Ovary (tissue), 9 donors: Measurements from ENCODE around the gene FGF4. TPM values are rescaled to one million over a fixed set of nuclear protein-coding genes. Genes with fewer than 3 reads are reported as not detected.

Experiments
- DNase-seq, 5 donors: peaks; one replicate each; pipeline ENCODE4 v3.0.0-alpha.2; 2019 to 2020
- H3K27ac ChIP-seq, 2 donors: fragments of 200-600 bp; one replicate each; pipeline versions ENCODE4 v1.5.1 to v1.8.0; 2019 to 2022
- H3K27me3 ChIP-seq: fragments of 200-600 bp; one replicate; pipeline ENCODE4 v1.8.0; 2022
- H3K36me3 ChIP-seq: fragments of 200-600 bp; sonication (generic); one replicate; pipeline ENCODE4 v1.5.1; 2019
- H3K4me1 ChIP-seq: one replicate; pipeline ENCODE4 v1.8.1; 2013; ENCODE audit warnings: mild to moderate bottlenecking, moderate library complexity; ENCODE audit not compliant: insufficient read depth
- H3K4me3 ChIP-seq: fragments of 200-600 bp; sonication (generic); one replicate; pipeline ENCODE4 v1.5.1; 2017
- H3K9me3 ChIP-seq, 2 donors: fragments of 200-600 bp in 1 of 2; sonication (generic) in 1 of 2; one replicate each; pipeline versions ENCODE4 v1.5.1 to v1.8.1; 2013 to 2019; ENCODE audit warnings: mild to moderate bottlenecking in 1 of 2, moderate library complexity in 1 of 2
- EP300 ChIP-seq: sonication (generic); formaldehyde crosslinking; IDR thresholded peaks from one replicate; pipeline ENCODE4 v1.6.1; 2017; ENCODE audit warnings: antibody characterized with exemption
- POLR2A ChIP-seq: fragments of 450-650 bp; IDR thresholded peaks from one replicate; pipeline ENCODE4 v1.6.1; 2017; ENCODE audit warnings: antibody characterized with exemption, mild to moderate bottlenecking, moderate library complexity
- whole genome bisulfite sequencing, 3 donors: extraction: QIAGEN DNeasy Blood & Tissue Kit in 1 of 3; methylation state at CpG; one replicate each; pipeline versions ENCODE4 v1.1.5 to v1.1.7; 2013 to 2017; 5-methylcytosine and 5-hydroxymethylcytosine counted together
- intact Hi-C, 4 donors: fragments of 100-400 bp; cut with DNase I; formaldehyde crosslinking; loops; one replicate each; pipeline versions ENCODE4 v1.11.0 to v1.15.1; 2022 to 2023
- polyA plus RNA-seq, 2 donors: library from polyadenylated mRNA; stranded (reverse); fragments of 200-250 nt in 1 of 2; fragments of 350-450 nt in 1 of 2; fragmentation: Illumina TruSeq in 1 of 2; extraction: RNeasy Lipid Tissue Mini Kit (QIAGEN cat#74804) in 1 of 2; gene quantifications; one replicate each; pipeline ENCODE4 v1.2.3, GENCODE V29; 2013 to 2014
- total RNA-seq, 7 donors: library from RNA; depleted of rRNA in 2 of 7; stranded (reverse); fragments of >200 nt in 2 of 7; fragmentation: NEBNext Ultra II Directional in 3 of 7; extraction: Animal tissue kit (Norgen Biotek cat#: 25700) in 3 of 7; gene quantifications; one replicate each; pipeline versions ENCODE4 v1.1.0 to v1.2.4, GENCODE V29; 2016 to 2023
- TF ChIP-seq, protein P1 (sequence below), 3 donors: fragments of 450-650 bp in 2 of 3; fragments of 200-600 bp in 1 of 3; IDR thresholded peaks; one replicate each; pipeline versions ENCODE4 v1.5.1 to v1.8.0; 2016 to 2022; ENCODE audit warnings: antibody characterized with exemption in 3 of 3, mild to moderate bottlenecking in 1 of 3
- donor health status: DM: no; HTN: no; CAD: no; lungs with moderate emphysema.
- donor health status: DM: no; HTN: no; CAD: no.
- donor health status: Bipolar disorder and iron deficiency.
- donor health status: DM: yes; HTN: yes; CAD: no.
- donor health status: DM: no; HTN: no; CAD: no.
- donor health status: DM: yes; HTN: yes; CAD: no.

Gene FGF4
- total and polyA plus RNA-seq, 9 donors, result not detected

DNA sequence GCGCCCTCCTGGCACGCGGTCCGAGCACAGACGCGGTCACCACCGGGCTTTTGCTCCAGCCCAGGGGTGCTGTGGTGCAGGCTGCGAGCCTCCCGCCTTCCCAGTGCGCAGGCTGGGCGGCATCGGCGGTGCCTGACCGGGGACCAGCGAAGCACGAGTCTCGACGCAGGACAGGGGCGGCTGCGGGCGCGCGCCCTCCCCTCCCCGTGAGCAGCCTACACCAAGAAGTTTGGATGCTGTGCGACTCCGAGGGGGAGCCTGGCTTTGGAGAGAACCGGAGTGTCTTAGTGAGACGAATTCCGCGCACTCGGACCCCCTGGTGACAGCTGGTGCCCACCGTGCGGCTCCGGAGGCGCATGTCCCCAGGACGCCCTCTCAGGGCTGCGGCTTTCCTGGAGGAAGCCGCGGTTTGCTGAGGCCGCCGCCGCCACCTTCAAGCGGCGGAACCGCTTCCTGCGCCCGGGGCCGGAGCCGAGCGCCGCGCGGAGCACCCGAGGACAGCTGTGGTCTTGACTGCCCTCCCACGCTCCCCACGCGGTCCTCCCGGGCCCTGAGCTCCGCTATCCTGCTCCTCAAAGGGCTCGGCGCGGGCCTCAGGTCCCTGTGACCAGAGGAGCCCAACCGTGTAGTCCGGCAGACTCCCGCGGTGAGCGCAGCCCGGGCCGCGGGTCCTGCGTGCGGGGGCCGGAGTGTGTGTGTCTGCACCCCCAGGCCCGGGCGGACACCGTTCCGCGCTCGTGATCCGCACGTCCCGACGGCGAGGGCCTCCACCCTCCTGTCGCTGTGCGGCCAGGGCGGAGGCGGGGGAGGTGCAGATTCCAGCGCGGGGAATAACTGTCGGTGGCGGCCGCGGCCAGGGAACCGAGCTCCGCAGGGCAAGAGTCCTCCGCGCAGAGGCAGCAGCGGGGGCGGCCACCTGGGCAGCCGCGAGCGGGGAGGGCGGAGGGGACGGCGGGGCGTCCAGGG lies 42.4 kb upstream of the FGF4 start:
- 1 to 2% (median 1%) methylated on average over 73 to 107 of the region's 107 CpGs for WGBS, 3 donors
- Histone ChIP-seq H3K4me3 (no peak overlapping the region), H3K4me1 (no peaks in the 10 kb centered on the region), H3K27ac (no peak overlapping the region), H3K9me3 (no peaks in the 10 kb centered on the region), H3K27me3 (no peaks in the 10 kb centered on the region), H3K36me3 (no peaks in the 10 kb centered on the region)
- TF ChIP-seq POLR2A, result no peak
- TF ChIP-seq EP300, result no peak
- TF ChIP-seq, protein P1, sequence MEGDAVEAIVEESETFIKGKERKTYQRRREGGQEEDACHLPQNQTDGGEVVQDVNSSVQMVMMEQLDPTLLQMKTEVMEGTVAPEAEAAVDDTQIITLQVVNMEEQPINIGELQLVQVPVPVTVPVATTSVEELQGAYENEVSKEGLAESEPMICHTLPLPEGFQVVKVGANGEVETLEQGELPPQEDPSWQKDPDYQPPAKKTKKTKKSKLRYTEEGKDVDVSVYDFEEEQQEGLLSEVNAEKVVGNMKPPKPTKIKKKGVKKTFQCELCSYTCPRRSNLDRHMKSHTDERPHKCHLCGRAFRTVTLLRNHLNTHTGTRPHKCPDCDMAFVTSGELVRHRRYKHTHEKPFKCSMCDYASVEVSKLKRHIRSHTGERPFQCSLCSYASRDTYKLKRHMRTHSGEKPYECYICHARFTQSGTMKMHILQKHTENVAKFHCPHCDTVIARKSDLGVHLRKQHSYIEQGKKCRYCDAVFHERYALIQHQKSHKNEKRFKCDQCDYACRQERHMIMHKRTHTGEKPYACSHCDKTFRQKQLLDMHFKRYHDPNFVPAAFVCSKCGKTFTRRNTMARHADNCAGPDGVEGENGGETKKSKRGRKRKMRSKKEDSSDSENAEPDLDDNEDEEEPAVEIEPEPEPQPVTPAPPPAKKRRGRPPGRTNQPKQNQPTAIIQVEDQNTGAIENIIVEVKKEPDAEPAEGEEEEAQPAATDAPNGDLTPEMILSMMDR (IDR thresholded peaks at IDR 0.05), result no peak
- no peak for DNase-seq
- intact Hi-C loops, result no loop called here

DNA sequence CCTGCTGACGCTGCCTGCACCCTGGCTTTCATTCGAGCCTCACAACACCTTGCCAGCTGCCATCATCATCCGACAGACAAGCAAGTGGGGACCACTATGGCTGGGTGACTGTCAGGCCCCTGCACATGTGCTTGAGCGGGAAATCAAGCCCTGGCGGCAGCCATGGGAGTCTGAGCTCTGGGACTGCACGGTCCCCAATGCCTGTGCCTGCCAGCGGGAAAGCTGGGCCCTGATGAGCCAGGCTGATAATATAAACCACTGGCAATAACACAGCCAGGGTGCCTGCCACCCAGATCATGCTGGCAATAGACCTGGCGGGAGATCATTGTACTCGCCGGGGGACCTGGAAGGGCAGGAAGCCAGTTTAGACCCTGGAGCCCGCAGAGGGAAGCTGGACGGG lies 41.5 kb upstream of the FGF4 start:
- no peak for DNase-seq
- Histone ChIP-seq H3K4me3 (no peak overlapping the region), H3K4me1 (no peaks in the 10 kb centered on the region), H3K27me3 (no peaks in the 10 kb centered on the region), H3K36me3 (no peaks in the 10 kb centered on the region), H3K9me3 (no peaks in the 10 kb centered on the region), H3K27ac (no peak overlapping the region)
- 21 to 26% (median 22%) methylated on average over 12 of the region's 12 CpGs for WGBS, 3 donors
- intact Hi-C loops, result no loop called here
- no peak for TF ChIP-seq EP300
- TF ChIP-seq, protein P1 (IDR thresholded peaks at IDR 0.05), result no peak
- no peak for TF ChIP-seq POLR2A

DNA sequence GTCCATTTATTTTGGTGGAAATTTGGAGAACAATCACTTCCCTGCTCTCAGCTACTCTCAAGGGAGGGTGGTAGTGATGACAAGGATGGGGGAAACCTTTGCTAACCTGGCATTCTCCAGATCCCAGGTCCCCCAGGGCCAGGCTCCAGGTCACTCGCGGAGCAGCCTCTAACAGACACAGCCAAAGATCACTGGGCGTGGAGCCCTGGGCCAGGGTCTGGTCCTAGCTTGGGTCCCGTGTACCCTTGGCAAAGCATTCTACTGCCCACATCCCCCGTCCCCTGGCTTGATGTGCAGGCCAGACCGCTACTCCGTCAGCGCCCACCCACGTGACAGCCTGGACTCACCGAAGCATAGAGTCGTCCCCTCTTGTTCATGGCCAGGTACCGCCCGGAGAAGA lies 40.8 kb upstream of the FGF4 start:
- TF ChIP-seq, protein P1 (IDR thresholded peaks at IDR 0.05), result no peak
- TF ChIP-seq POLR2A (no peak), EP300 (no peak)
- no peak for DNase-seq
- Histone ChIP-seq H3K4me3 (no peak overlapping the region), H3K9me3 (no peaks in the 10 kb centered on the region), H3K27ac (no peak overlapping the region), H3K36me3 (no peaks in the 10 kb centered on the region), H3K4me1 (no peaks in the 10 kb centered on the region), H3K27me3 (no peaks in the 10 kb centered on the region)
- intact Hi-C loops, result no loop called here
- 77 to 92% (median 79%) methylated on average over 10 to 13 of the region's 13 CpGs for WGBS, 3 donors

DNA sequence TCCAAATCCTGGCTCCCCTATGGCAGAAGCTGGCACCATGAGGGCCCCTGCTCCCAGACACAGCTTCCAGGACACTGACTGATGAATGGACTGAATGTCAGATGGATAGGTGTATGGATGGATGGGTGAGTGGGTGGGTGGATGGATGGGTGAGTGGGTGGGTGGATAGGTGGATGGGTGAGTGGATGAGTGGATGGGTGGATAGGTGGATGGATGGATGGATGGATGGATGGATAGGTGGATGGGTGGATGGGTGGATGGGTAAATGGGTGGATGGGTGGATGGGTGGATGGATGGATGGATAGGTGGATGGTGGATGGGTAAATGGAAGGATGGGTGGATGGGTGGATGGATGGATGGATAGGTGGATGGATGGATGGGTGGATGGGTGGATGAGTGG lies 39.8 kb upstream of the FGF4 start:
- Histone ChIP-seq H3K4me1 (no peaks in the 10 kb centered on the region), H3K4me3 (no peak overlapping the region), H3K36me3 (no peaks in the 10 kb centered on the region), H3K9me3 (no peaks in the 10 kb centered on the region), H3K27ac (no peak overlapping the region), H3K27me3 (no peaks in the 10 kb centered on the region)
- intact Hi-C loops, result no loop called here
- DNase-seq, result no peak
- TF ChIP-seq, protein P1 (IDR thresholded peaks at IDR 0.05), result no peak
- TF ChIP-seq EP300 (no peak), POLR2A (no peak)
